Umbilical cord (tissue), 2 donors: ENCODE results near the gene BCHE. TPM values are rescaled to one million over a fixed set of nuclear protein-coding genes. Genes with fewer than 3 reads are reported as not detected.
"Not testable (repeated sequence)": the region's sequence is repeated elsewhere in the genome, so short reads cannot be mapped to it uniquely, and the experiment has no call there.

ENCODE experiments used
- DNase-seq: peaks from one replicate; pipeline ENCODE4 v3.0.0-alpha.2; 2015; ENCODE audit warnings: low spot score
- total RNA-seq: library from RNA; depleted of rRNA; stranded (reverse); fragments of >200 nt; gene quantifications from one replicate; pipeline ENCODE4 v1.2.3, GENCODE V29; 2014; ENCODE audit warnings: low replicate concordance; ENCODE audit not compliant: insufficient read depth

The BCHE gene
- total RNA-seq, 1 donor from 2014 or later = 98.2 TPM

- DNase-seq = no peak
Observed at GRCh38 chr3:165817160-165817709, 20.0 kb downstream of the BCHE start.

- DNase-seq = no peak
Observed at GRCh38 chr3:165816209-165816608, 21.0 kb downstream of the BCHE start.

GRCh38 chr3:165815682-165816081 lies 21.5 kb downstream of the BCHE start:
- DNase-seq = no peak

GRCh38 chr3:165814380-165814779 lies 22.8 kb downstream of the BCHE start:
- no peak for DNase-seq

GRCh38 chr3:165807937-165808336 lies 29.3 kb downstream of the BCHE start:
- not testable (repeated sequence) for DNase-seq

- DNase-seq = no peak
Observed at GRCh38 chr3:165805946-165806561, 31.2 kb downstream of the BCHE start.

- no peak for DNase-seq
Observed at GRCh38 chr3:165803471-165803870, 33.8 kb downstream of the BCHE start.

GRCh38 chr3:165800970-165801369 lies 36.3 kb downstream of the BCHE start:
- DNase-seq = no peak

GRCh38 chr3:165799026-165799425 lies 38.2 kb downstream of the BCHE start:
- no peak for DNase-seq

- peak; percentile 79 for DNase-seq
Observed at GRCh38 chr3:165797551-165797950, 39.7 kb downstream of the BCHE start.

- DNase-seq = no peak
Observed at GRCh38 chr3:165796701-165797100, 40.5 kb downstream of the BCHE start.

- no peak for DNase-seq
Observed at GRCh38 chr3:165788531-165788930, 48.7 kb downstream of the BCHE start.

GRCh38 chr3:165786013-165786412 lies 51.2 kb downstream of the BCHE start:
- DNase-seq = no peak

- DNase-seq = no peak
Observed at GRCh38 chr3:165784337-165784736, 52.9 kb downstream of the BCHE start.

- DNase-seq = no peak
Observed at GRCh38 chr3:165783383-165783782, 53.8 kb downstream of the BCHE start.

GRCh38 chr3:165778891-165779290 lies 58.3 kb downstream of the BCHE start:
- no peak for DNase-seq

GRCh38 chr3:165778456-165778855 lies 58.8 kb downstream of the BCHE start:
- DNase-seq = no peak

- no peak for DNase-seq
Observed at GRCh38 chr3:165775824-165776223, 61.4 kb downstream of the BCHE start.

GRCh38 chr3:165770781-165771180 lies 66.4 kb downstream of the BCHE start:
- DNase-seq = no peak

GRCh38 chr3:165768680-165769079 lies 68.5 kb downstream of the BCHE start:
- no peak for DNase-seq

- DNase-seq = no peak
Observed at GRCh38 chr3:165759041-165759440, 78.2 kb downstream of the BCHE start.

- peak; percentile 4 for DNase-seq
Observed at GRCh38 chr3:165755571-165755970, 81.7 kb downstream of the BCHE start.

GRCh38 chr3:165754219-165755007 lies 82.8 kb downstream of the BCHE start:
- DNase-seq = no peak
